ENCODE measurements around the gene TMEM115. TPM values are rescaled to one million over a fixed set of nuclear protein-coding genes. Genes with fewer than 3 reads are reported as not detected.

The TMEM115 gene
- total RNA-seq: 60.3 and 61.6 TPM in 2 replicates

- peak; percentile 99 for DNase-seq
Observed at GRCh38 chr3:50358911-50359759, at the start of gene TMEM115. TMEM115 (minus strand) TSS chr3:50359521; CDS start chr3:50359063, 458 bp downstream.

GRCh38 chr3:50408443-50408944, 49.2 kb upstream of the TMEM115 start:
- DNase-seq: no peak

GRCh38 chr3:50406487-50406886, 47.2 kb upstream of the TMEM115 start:
- no peak for DNase-seq

- peak; percentile 35 for DNase-seq
Observed at GRCh38 chr3:50405249-50405648, 45.9 kb upstream of the TMEM115 start.

- DNase-seq: no peak
Observed at GRCh38 chr3:50401978-50402595, 42.8 kb upstream of the TMEM115 start.

- DNase-seq: no peak
Observed at GRCh38 chr3:50396502-50396901, 37.2 kb upstream of the TMEM115 start.

- DNase-seq: peak; percentile 4
Observed at GRCh38 chr3:50395070-50395860, 35.9 kb upstream of the TMEM115 start.

- no peak for DNase-seq
Observed at GRCh38 chr3:50393061-50393460, 33.7 kb upstream of the TMEM115 start.

- no peak for DNase-seq
Observed at GRCh38 chr3:50392101-50392715, 32.9 kb upstream of the TMEM115 start.

GRCh38 chr3:50390508-50391224, 31.3 kb upstream of the TMEM115 start:
- peak; percentile 60 for DNase-seq

- DNase-seq: no peak
Observed at GRCh38 chr3:50389414-50389767, 30.1 kb upstream of the TMEM115 start.

GRCh38 chr3:50388720-50389413, 29.5 kb upstream of the TMEM115 start:
- DNase-seq: no peak

GRCh38 chr3:50388016-50388719, 28.8 kb upstream of the TMEM115 start:
- DNase-seq: peak; percentile 31

GRCh38 chr3:50385754-50386153, 26.4 kb upstream of the TMEM115 start:
- DNase-seq: no peak

GRCh38 chr3:50383750-50384149, 24.4 kb upstream of the TMEM115 start:
- DNase-seq: no peak

GRCh38 chr3:50382722-50383121, 23.4 kb upstream of the TMEM115 start:
- no peak for DNase-seq

- DNase-seq: no peak
Observed at GRCh38 chr3:50381383-50381782, 22.1 kb upstream of the TMEM115 start.

GRCh38 chr3:50380405-50381085, 21.2 kb upstream of the TMEM115 start:
- DNase-seq: no peak

GRCh38 chr3:50378757-50379156, 19.4 kb upstream of the TMEM115 start:
- DNase-seq: no peak

- DNase-seq: no peak
Observed at GRCh38 chr3:50378024-50378423, 18.7 kb upstream of the TMEM115 start.
